IMR-90 (cell line): ENCODE measurements around the gene RNF213. TPM values are rescaled to one million over a fixed set of nuclear protein-coding genes. Genes with fewer than 3 reads are reported as not detected.

Source experiments
- ATAC-seq: fragments of 200-7000 bp; cut with Tn5 transposase; 2 replicates; pipeline ENCODE4 v1.9.1; 2020; ENCODE audit warnings: low read depth, mild to moderate bottlenecking, moderate library complexity
- BruUV-seq: library from RNA; stranded (reverse); fragments of 400-500 nt; replicated peaks from 2 replicates; lab custom pipeline; 2021; lab: Mats Ljungman, UMichigan
- CTCF ChIA-PET: fragments of 300-600 bp; formaldehyde crosslinking; extraction: SDS; loops from one replicate; lab custom pipeline; 2021; ENCODE audit warnings: antibody characterized with exemption; lab: Yijun Ruan, JAX
- POLR2A ChIA-PET: fragments of 300-600 bp; sonication (Branson Sonifier 250); formaldehyde crosslinking; loops from one replicate; lab custom pipeline; 2022; ENCODE audit warnings: antibody characterized with exemption; ENCODE audit not compliant: unreplicated experiment; lab: Charles Lee
- DNase-seq: peaks from one replicate; pipeline ENCODE4 v3.0.0; 2013
- H2AFZ ChIP-seq: replicated peaks from 2 replicates; pipeline ENCODE3; 2013; ENCODE audit warnings: low read length, mild to moderate bottlenecking; ENCODE audit not compliant: poor library complexity
- H2AK5ac ChIP-seq: 2 replicates; pipeline ENCODE4 v1.6.1; 2013; ENCODE audit warnings: low read depth, low read length, inconsistent platforms
- H2AK9ac ChIP-seq: replicated peaks from 2 replicates; pipeline ENCODE3; 2013; ENCODE audit warnings: mild to moderate bottlenecking, low read depth, low read length, moderate library complexity; ENCODE audit not compliant: poor library complexity
- H2BK120ac ChIP-seq: 2 replicates; pipeline ENCODE4 v1.6.1; 2013; ENCODE audit warnings: low read depth, low read length, inconsistent platforms
- H2BK15ac ChIP-seq: 3 replicates; pipeline ENCODE4 v1.6.1; 2013; ENCODE audit warnings: low read depth, low read length, inconsistent platforms
- H2BK20ac ChIP-seq: 2 replicates; pipeline ENCODE4 v1.6.1; 2013; ENCODE audit warnings: low read depth, mild to moderate bottlenecking, inconsistent platforms, low read length, moderate library complexity
- H2BK5ac ChIP-seq: 2 replicates; pipeline ENCODE4 v1.6.1; 2013; ENCODE audit warnings: mild to moderate bottlenecking, low read depth, low read length, inconsistent platforms; ENCODE audit not compliant: poor library complexity, severe bottlenecking
- H3K14ac ChIP-seq: replicated peaks from 2 replicates; pipeline ENCODE4 v1.6.1; 2013; ENCODE audit warnings: low read depth, low read length, inconsistent platforms
- H3K18ac ChIP-seq: 2 replicates; pipeline ENCODE4 v1.6.1; 2013; ENCODE audit warnings: low read depth, low read length, control low read depth
- H3K23ac ChIP-seq: 2 replicates; pipeline ENCODE4 v1.6.1; 2013; ENCODE audit warnings: low read depth, low read length, inconsistent platforms
- H3K27ac ChIP-seq: 2 replicates; pipeline ENCODE4 v1.5.1; 2013; ENCODE audit warnings: mild to moderate bottlenecking, control low read depth, low read length; ENCODE audit not compliant: insufficient read depth
- H3K27me3 ChIP-seq: 2 replicates; pipeline ENCODE4 v1.6.1; 2013; ENCODE audit warnings: low read length; ENCODE audit not compliant: control insufficient read depth, insufficient read depth
- H3K36me3 ChIP-seq: 2 replicates; pipeline ENCODE4 v1.6.1; 2013; ENCODE audit warnings: low read length, mixed read lengths; ENCODE audit not compliant: control insufficient read depth, insufficient read depth
- H3K4ac ChIP-seq: 2 replicates; pipeline ENCODE4 v1.6.1; 2013; ENCODE audit warnings: low read depth, low read length, inconsistent platforms
- H3K4me1 ChIP-seq: 2 replicates; pipeline ENCODE4 v1.6.1; 2013; ENCODE audit warnings: low read length, mixed read lengths; ENCODE audit not compliant: control insufficient read depth, insufficient read depth
- H3K4me2 ChIP-seq: 2 replicates; pipeline ENCODE4 v1.6.1; 2013; ENCODE audit warnings: low read depth, mild to moderate bottlenecking, control low read depth, low read length, moderate library complexity
- H3K4me3 ChIP-seq: 2 replicates; pipeline ENCODE4 v1.5.1; 2013; ENCODE audit warnings: low read depth, mild to moderate bottlenecking, control low read depth, low read length, moderate library complexity; ENCODE audit not compliant: insufficient read depth
- H3K56ac ChIP-seq: 2 replicates; pipeline ENCODE4 v1.6.1; 2013; ENCODE audit warnings: low read length, inconsistent platforms; ENCODE audit not compliant: insufficient read depth; ENCODE audit errors: extremely low read depth
- H3K79me1 ChIP-seq, 2 experiments: 2 replicates each; pipeline ENCODE4 v1.6.1; 2013; ENCODE audit warnings: low read length in 2 of 2, inconsistent platforms in 1 of 2, low read depth in 1 of 2
- H3K9ac ChIP-seq: 2 replicates; pipeline ENCODE4 v1.6.1; 2013; ENCODE audit warnings: low read depth, low read length, control low read depth
- H3K9me1 ChIP-seq: 2 replicates; pipeline ENCODE4 v1.6.1; 2013; ENCODE audit warnings: low read length, inconsistent platforms; ENCODE audit not compliant: insufficient read depth
- H3K9me3 ChIP-seq: 2 replicates; pipeline ENCODE4 v1.6.1; 2013; ENCODE audit warnings: low read length; ENCODE audit not compliant: control insufficient read depth, insufficient read depth
- H4K20me1 ChIP-seq: 2 replicates; pipeline ENCODE4 v1.6.1; 2013; ENCODE audit warnings: low read length, inconsistent platforms; ENCODE audit not compliant: insufficient read depth
- H4K5ac ChIP-seq: 2 replicates; pipeline ENCODE4 v1.6.1; 2013; ENCODE audit warnings: mild to moderate bottlenecking, low read depth, low read length, control low read depth
- H4K8ac ChIP-seq, 2 experiments: 2 replicates each; pipeline ENCODE4 v1.6.1; 2013; ENCODE audit warnings: low read depth in 2 of 2, low read length in 2 of 2, control low read depth in 1 of 2, inconsistent platforms in 1 of 2
- H4K91ac ChIP-seq: 2 replicates; pipeline ENCODE4 v1.6.1; 2013; ENCODE audit warnings: low read depth, low read length, inconsistent platforms; ENCODE audit not compliant: insufficient read depth
- BHLHE40 ChIP-seq: fragments of 150-350 bp; IDR thresholded peaks from 2 replicates; pipeline ENCODE4 v1.6.1; 2016; ENCODE audit warnings: mild to moderate bottlenecking, low read depth, low read length
- CEBPB ChIP-seq: IDR thresholded peaks from 2 replicates; pipeline ENCODE4 v1.6.1; 2012; ENCODE audit warnings: low read depth, low read length, improper control_type of control experiment
- CHD1 ChIP-seq: IDR thresholded peaks from 2 replicates; pipeline ENCODE4 v1.6.1; 2012; ENCODE audit warnings: low read depth, low read length, improper control_type of control experiment
- CTCF ChIP-seq: conservative IDR thresholded peaks from 2 replicates; pipeline ENCODE4 v1.5.1; 2012; ENCODE audit warnings: mild to moderate bottlenecking, low read depth, low read length, improper control_type of control experiment
- ELK1 ChIP-seq: fragments of 150-350 bp; IDR thresholded peaks from 2 replicates; pipeline ENCODE4 v1.6.1; 2016; ENCODE audit warnings: low read depth, mild to moderate bottlenecking, low read length, moderate library complexity, borderline replicate concordance
- FOS ChIP-seq: fragments of 150-350 bp; IDR thresholded peaks from 2 replicates; pipeline ENCODE4 v1.6.1; 2016; ENCODE audit warnings: low read depth, low read length
- MAFK ChIP-seq: IDR thresholded peaks from 2 replicates; pipeline ENCODE4 v1.6.1; 2012; ENCODE audit warnings: low read depth, low read length, improper control_type of control experiment
- MAZ ChIP-seq: IDR thresholded peaks from 2 replicates; pipeline ENCODE4 v1.6.1; 2012; ENCODE audit warnings: low read depth, mild to moderate bottlenecking, low read length, improper control_type of control experiment, moderate library complexity, borderline replicate concordance
- MXI1 ChIP-seq: IDR thresholded peaks from 2 replicates; pipeline ENCODE4 v1.6.1; 2012; ENCODE audit warnings: low read depth, mild to moderate bottlenecking, low read length, moderate library complexity, borderline replicate concordance
- NFE2L2 ChIP-seq: fragments of 150-350 bp; IDR thresholded peaks from 2 replicates; pipeline ENCODE4 v1.6.1; 2016; ENCODE audit warnings: low read depth, mild to moderate bottlenecking, low read length
- POLR2A ChIP-seq: IDR thresholded peaks from 2 replicates; pipeline ENCODE4 v1.6.1; 2012; ENCODE audit warnings: mild to moderate bottlenecking, low read depth, low read length
- RAD21 ChIP-seq: IDR thresholded peaks from 2 replicates; pipeline ENCODE4 v1.6.1; 2012; ENCODE audit warnings: low read length, improper control_type of control experiment
- RCOR1 ChIP-seq: IDR thresholded peaks from 2 replicates; pipeline ENCODE4 v1.6.1; 2012; ENCODE audit warnings: mild to moderate bottlenecking, low read length, improper control_type of control experiment; ENCODE audit not compliant: insufficient replicate concordance
- RFX5 ChIP-seq: IDR thresholded peaks from 2 replicates; pipeline ENCODE4 v1.8.0; 2012; ENCODE audit warnings: low read depth, mild to moderate bottlenecking, low read length, moderate library complexity
- SMC3 ChIP-seq: fragments of 150-350 bp; IDR thresholded peaks from 2 replicates; pipeline ENCODE4 v1.6.1; 2016; ENCODE audit warnings: low read depth, mild to moderate bottlenecking, antibody characterized with exemption, low read length, moderate library complexity
- USF2 ChIP-seq: fragments of 150-350 bp; IDR thresholded peaks from 2 replicates; pipeline ENCODE4 v1.6.1; 2017; ENCODE audit warnings: mild to moderate bottlenecking, antibody characterized with exemption, low read length, low read depth
- WGBS, 2 experiments: methylation state at CpG; one replicate each; pipeline versions ENCODE4 v1.1.5 to v1.1.7; 2013; ENCODE audit warnings: missing lambda C conversion rate in 2 of 2; ENCODE audit not compliant: insufficient read length in 1 of 2; ENCODE audit errors: extremely low coverage in 2 of 2; 5-methylcytosine and 5-hydroxymethylcytosine counted together
- dilution Hi-C: fragments of 300-500 bp; cut with HindIII; formaldehyde crosslinking; loops from one replicate; pipeline ENCODE4 v1.14.3; 2018; ENCODE audit warnings: low sequenced_read_pairs; ENCODE audit not compliant: unreplicated experiment
- in situ Hi-C: fragments of 300-500 bp; cut with MboI; formaldehyde crosslinking; loops from 3 replicates; pipeline ENCODE4 v1.14.3; 2019; ENCODE audit warnings: low sequenced_read_pairs, inconsistent platforms, mixed read lengths
- intact Hi-C: fragments of 100-400 bp; cut with micrococcal nuclease; formaldehyde crosslinking; loops from 2 replicates; pipeline ENCODE4 v1.10.0; 2022
- polyA plus RNA-seq, 3 experiments: library from polyadenylated mRNA; depleted of rRNA; stranded (reverse); fragments of >200 nt; gene quantifications; 2 replicates each; pipeline ENCODE4 v1.2.3, GENCODE V29; 2012; ENCODE audit warnings: low replicate concordance in 1 of 3
- total RNA-seq: library from RNA; depleted of rRNA; stranded (reverse); fragments of >200 nt; gene quantifications from 2 replicates; pipeline ENCODE4 v1.2.3, GENCODE V29; 2012

The RNF213 gene
- total and polyA plus RNA-seq, 2 of the 4 experiments (the other 2 are of a cell fraction), result 23.4 to 36.0 TPM

- H3K4me2 ChIP-seq, result no peak overlapping the region
- in situ Hi-C loops, result no loop called here
- no peak overlapping the region for H4K91ac ChIP-seq
- no peak overlapping the region for H2AFZ ChIP-seq
- H3K4ac ChIP-seq, result no peak overlapping the region
- TF ChIP-seq CEBPB (no peak), USF2 (no peak), BHLHE40 (no peak), RCOR1 (no peak), MAZ (no peak), MAFK (no peak), CHD1 (no peak), ELK1 (no peak), POLR2A (no peak), RAD21 (no peak), NFE2L2 (no peak), RFX5 (no peak), SMC3 (no peak), FOS (no peak), MXI1 (no peak), CTCF (no peak)
- no peak overlapping the region for H3K27ac ChIP-seq
- H3K14ac ChIP-seq, result no peak overlapping the region
- no peak overlapping the region for H2BK5ac ChIP-seq
- ChIA-PET POLR2A (no interaction called here), CTCF (no interaction called here)
- H2BK20ac ChIP-seq, result no peak overlapping the region
- H3K18ac ChIP-seq, result no peak overlapping the region
- H3K4me1 ChIP-seq, result peaks cover 5% of the 10 kb centered on the region
- H3K9me1 ChIP-seq, result no peaks in the 10 kb centered on the region
- no peak overlapping the region for H2BK15ac ChIP-seq
- no peak for DNase-seq
- dilution Hi-C loops, result no loop called here
- H3K9me3 ChIP-seq, result no peaks in the 10 kb centered on the region
- H3K23ac ChIP-seq, result no peak overlapping the region
- H2AK9ac ChIP-seq, result no peak overlapping the region
- H3K36me3 ChIP-seq, result no peaks in the 10 kb centered on the region
- H3K9ac ChIP-seq, result no peak overlapping the region
- H3K79me1 ChIP-seq, result no peaks in the 10 kb centered on the region
- no TSS peak for BruUV-seq
- H3K4me3 ChIP-seq, result no peak overlapping the region
- WGBS, 2 experiments, result 47% methylated on average over 2 of the region's 12 CpGs; no CpG with 5 or more reads in 1 of the 2 experiments
- intact Hi-C loops, result no loop called here
- no peak overlapping the region for H3K56ac ChIP-seq
- peaks cover 11% of the 10 kb centered on the region; the same call in 1 of the 2 replicates for H3K27me3 ChIP-seq
- ATAC-seq, result no peak
- no peak overlapping the region for H2AK5ac ChIP-seq
- no peak overlapping the region for H4K5ac ChIP-seq
- no peak overlapping the region for H2BK120ac ChIP-seq
- no peak overlapping the region for H4K8ac ChIP-seq
- no peaks in the 10 kb centered on the region; the same call in none of the 2 replicates for H4K20me1 ChIP-seq
These were observed 181.6 kb downstream of the RNF213 start for GRCh38 chr17:80442323-80442659.
